ENCODE results near the gene LONP1. TPM values are rescaled to one million over a fixed set of nuclear protein-coding genes. Genes with fewer than 3 reads are reported as not detected.
"Not testable (repeated sequence)": the region's sequence is repeated elsewhere in the genome, so short reads cannot be mapped to it uniquely, and the experiment has no call there.

Gene LONP1
- total RNA-seq, 1 donor from 2014 or later: 64.4 TPM

DNA sequence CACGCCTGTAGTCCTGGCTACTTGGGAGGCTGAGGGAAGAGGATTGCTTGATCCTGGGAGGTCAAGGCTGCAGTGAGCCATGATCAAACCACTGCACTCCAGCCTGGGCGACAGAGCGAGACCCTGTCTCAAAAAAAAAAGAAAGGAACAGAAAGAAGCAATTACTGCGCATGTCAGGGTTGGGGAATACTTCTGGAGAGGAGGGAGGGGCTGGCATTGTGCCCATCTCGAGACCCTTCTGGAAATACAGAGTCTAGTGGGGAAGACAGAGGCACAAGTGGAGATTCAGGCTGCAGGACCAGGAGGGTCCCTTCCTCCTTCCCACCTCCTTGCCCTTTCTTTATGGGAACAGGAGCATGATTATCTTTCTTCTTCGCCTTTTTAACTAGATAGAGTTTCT lies 33.8 kb upstream of the LONP1 start:
- Mint-ChIP-seq H3K27ac (ENCODE audit: unreplicated experiment) (no peak overlapping the region), H3K36me3 (ENCODE audit: low read depth, unreplicated experiment) (no peaks in the 10 kb centered on the region), H3K4me1 (ENCODE audit: unreplicated experiment) (no peaks in the 10 kb centered on the region), H3K4me3 (ENCODE audit: unreplicated experiment) (no peak overlapping the region), H3K27me3 (ENCODE audit: unreplicated experiment) (peaks cover 5% of the 10 kb centered on the region), H3K9me3 (ENCODE audit: unreplicated experiment) (no peaks in the 10 kb centered on the region)
- TF ChIP-seq, protein P1, sequence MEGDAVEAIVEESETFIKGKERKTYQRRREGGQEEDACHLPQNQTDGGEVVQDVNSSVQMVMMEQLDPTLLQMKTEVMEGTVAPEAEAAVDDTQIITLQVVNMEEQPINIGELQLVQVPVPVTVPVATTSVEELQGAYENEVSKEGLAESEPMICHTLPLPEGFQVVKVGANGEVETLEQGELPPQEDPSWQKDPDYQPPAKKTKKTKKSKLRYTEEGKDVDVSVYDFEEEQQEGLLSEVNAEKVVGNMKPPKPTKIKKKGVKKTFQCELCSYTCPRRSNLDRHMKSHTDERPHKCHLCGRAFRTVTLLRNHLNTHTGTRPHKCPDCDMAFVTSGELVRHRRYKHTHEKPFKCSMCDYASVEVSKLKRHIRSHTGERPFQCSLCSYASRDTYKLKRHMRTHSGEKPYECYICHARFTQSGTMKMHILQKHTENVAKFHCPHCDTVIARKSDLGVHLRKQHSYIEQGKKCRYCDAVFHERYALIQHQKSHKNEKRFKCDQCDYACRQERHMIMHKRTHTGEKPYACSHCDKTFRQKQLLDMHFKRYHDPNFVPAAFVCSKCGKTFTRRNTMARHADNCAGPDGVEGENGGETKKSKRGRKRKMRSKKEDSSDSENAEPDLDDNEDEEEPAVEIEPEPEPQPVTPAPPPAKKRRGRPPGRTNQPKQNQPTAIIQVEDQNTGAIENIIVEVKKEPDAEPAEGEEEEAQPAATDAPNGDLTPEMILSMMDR (IDR thresholded peaks at IDR 0.05; ENCODE audit: unreplicated experiment): no peak
- no peak for DNase-seq (ENCODE audit: low spot score)

DNA sequence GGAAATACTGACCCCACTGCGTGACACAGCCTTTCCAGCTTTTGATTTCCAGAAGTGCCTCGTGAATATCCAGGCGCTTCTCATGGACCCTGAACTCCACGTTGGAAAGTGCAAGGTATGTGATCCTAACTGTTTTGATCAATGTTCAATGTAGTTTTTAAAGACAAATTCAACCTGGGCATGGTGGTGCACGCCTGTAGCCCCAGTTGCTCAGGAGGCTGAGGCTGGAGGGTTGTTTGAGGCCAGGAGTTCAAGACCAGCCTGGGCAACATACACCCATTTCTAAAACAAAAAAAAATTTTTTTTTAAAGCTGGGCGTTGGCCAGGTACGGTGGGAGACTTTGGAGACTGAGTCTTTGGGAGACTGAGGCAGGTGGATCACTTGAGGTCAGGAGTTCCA lies 31.8 kb upstream of the LONP1 start:
- no peak overlapping the region for H3K27ac Mint-ChIP-seq (ENCODE audit: unreplicated experiment)
- H3K4me1 Mint-ChIP-seq (ENCODE audit: unreplicated experiment): no peaks in the 10 kb centered on the region
- no peak for DNase-seq (ENCODE audit: low spot score)
- no peaks in the 10 kb centered on the region for H3K36me3 Mint-ChIP-seq (ENCODE audit: low read depth, unreplicated experiment)
- peaks cover 5% of the 10 kb centered on the region for H3K27me3 Mint-ChIP-seq (ENCODE audit: unreplicated experiment)
- TF ChIP-seq, protein P1 (IDR thresholded peaks at IDR 0.05; ENCODE audit: unreplicated experiment): no peak
- no peaks in the 10 kb centered on the region for H3K9me3 Mint-ChIP-seq (ENCODE audit: unreplicated experiment)
- no peak overlapping the region for H3K4me3 Mint-ChIP-seq (ENCODE audit: unreplicated experiment)

DNA sequence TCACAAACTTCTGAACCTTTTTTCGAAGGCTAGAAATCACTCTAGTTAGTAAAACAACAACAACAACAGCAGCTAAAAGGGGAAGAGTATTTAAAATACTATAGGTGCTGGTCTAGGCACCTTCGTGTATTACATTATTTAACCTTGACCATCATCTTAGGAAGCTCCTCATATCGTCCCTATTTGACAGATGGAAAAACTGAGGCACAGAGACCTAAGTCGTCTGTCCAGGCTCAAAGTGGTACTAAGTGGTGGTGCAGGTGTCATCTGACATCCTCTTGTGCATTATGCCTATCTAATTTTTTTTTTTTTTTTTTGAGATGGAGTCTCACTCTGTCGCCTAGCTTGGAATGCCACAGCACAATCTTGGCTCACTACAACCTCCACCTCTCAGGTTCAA lies 29.6 kb upstream of the LONP1 start:
- DNase-seq (ENCODE audit: low spot score): no peak
- H3K27me3 Mint-ChIP-seq (ENCODE audit: unreplicated experiment): peaks cover 5% of the 10 kb centered on the region
- TF ChIP-seq, protein P1 (IDR thresholded peaks at IDR 0.05; ENCODE audit: unreplicated experiment): no peak
- H3K4me3 Mint-ChIP-seq (ENCODE audit: unreplicated experiment): no peak overlapping the region
- H3K36me3 Mint-ChIP-seq (ENCODE audit: low read depth, unreplicated experiment): no peaks in the 10 kb centered on the region
- H3K4me1 Mint-ChIP-seq (ENCODE audit: unreplicated experiment): no peaks in the 10 kb centered on the region
- no peaks in the 10 kb centered on the region for H3K9me3 Mint-ChIP-seq (ENCODE audit: unreplicated experiment)
- no peak overlapping the region for H3K27ac Mint-ChIP-seq (ENCODE audit: unreplicated experiment)

DNA sequence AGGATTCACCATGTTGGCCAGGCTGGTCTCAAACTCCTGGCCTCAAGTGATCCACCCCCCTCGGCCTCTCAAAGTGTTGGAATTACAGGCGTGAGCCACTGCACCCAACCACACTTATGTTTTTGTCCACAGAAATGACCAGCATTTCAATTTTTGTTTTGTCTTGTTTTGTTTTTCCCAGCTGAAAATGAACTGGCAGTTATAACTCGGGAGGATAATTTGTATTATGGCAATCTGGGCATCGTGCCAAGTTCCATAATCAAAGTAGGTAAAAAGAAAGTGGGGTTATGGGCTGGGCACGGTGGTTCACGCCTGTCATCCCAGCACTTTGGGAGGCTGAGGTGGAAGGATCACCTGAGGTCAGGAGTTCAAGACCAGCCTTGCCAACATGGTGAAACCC lies 29.0 kb upstream of the LONP1 start:
- H3K27ac Mint-ChIP-seq (ENCODE audit: unreplicated experiment); DNase-seq (ENCODE audit: low spot score); H3K4me1 Mint-ChIP-seq (ENCODE audit: unreplicated experiment); H3K4me3 Mint-ChIP-seq (ENCODE audit: unreplicated experiment); H3K9me3 Mint-ChIP-seq (ENCODE audit: unreplicated experiment); H3K27me3 Mint-ChIP-seq (ENCODE audit: unreplicated experiment); H3K36me3 Mint-ChIP-seq (ENCODE audit: low read depth, unreplicated experiment): not testable (repeated sequence)

DNA sequence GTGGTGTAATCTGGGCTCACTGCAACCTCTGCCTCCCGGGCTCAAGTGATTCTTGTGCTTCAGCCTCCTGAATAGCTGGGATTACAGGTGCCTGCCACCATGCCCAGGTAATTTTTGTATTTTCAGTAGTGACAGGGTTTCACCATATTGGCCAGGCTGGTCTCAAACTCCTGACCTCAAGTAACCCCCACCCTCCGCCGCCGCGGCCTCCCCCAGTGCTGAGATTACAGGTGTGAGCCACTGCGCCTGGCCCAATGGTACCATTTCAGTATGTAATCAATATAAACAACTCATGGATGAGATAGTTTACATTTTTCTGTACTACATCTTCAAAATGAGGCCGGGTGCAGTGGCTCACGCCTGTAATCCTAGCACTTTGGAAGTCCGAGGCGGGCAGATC lies 25.1 kb upstream of the LONP1 start:
- not testable (repeated sequence) for H3K27me3 Mint-ChIP-seq (ENCODE audit: unreplicated experiment); H3K4me3 Mint-ChIP-seq (ENCODE audit: unreplicated experiment); H3K27ac Mint-ChIP-seq (ENCODE audit: unreplicated experiment); H3K36me3 Mint-ChIP-seq (ENCODE audit: low read depth, unreplicated experiment); H3K4me1 Mint-ChIP-seq (ENCODE audit: unreplicated experiment); DNase-seq (ENCODE audit: low spot score); H3K9me3 Mint-ChIP-seq (ENCODE audit: unreplicated experiment)

DNA sequence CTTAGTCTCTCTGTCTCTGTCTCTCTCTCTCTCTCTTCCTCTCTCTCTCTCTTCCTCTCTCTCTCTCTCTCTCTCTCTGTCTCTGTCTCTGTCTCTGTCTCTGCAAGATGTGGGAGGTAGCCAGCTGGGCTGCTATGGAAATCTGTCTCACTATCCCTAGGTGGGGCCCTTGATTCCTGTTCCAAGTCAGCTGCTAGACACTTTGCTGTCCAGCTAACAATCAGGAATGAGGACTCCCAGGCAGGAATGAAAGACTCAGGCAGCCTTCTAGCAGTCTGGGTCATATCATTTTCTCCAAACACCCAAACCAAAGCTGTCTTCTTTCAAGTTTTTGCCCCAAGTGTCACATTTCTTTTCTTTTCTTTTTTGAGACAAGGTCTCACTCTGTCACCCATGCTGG lies 23.7 kb upstream of the LONP1 start:
- Mint-ChIP-seq H3K4me3 (ENCODE audit: unreplicated experiment) (no peak overlapping the region), H3K4me1 (ENCODE audit: unreplicated experiment) (no peaks in the 10 kb centered on the region), H3K9me3 (ENCODE audit: unreplicated experiment) (no peaks in the 10 kb centered on the region), H3K36me3 (ENCODE audit: low read depth, unreplicated experiment) (no peaks in the 10 kb centered on the region), H3K27me3 (ENCODE audit: unreplicated experiment) (peaks cover 4% of the 10 kb centered on the region), H3K27ac (ENCODE audit: unreplicated experiment) (no peak overlapping the region)
- no peak for DNase-seq (ENCODE audit: low spot score)
- TF ChIP-seq, protein P1 (IDR thresholded peaks at IDR 0.05; ENCODE audit: unreplicated experiment): no peak
